ENCODE data around the gene FBXO27.
"Not testable (repeated sequence)": the region's sequence is repeated elsewhere in the genome, so short reads cannot be mapped to it uniquely, and the experiment has no call there.

FBXO27 gene

DNA sequence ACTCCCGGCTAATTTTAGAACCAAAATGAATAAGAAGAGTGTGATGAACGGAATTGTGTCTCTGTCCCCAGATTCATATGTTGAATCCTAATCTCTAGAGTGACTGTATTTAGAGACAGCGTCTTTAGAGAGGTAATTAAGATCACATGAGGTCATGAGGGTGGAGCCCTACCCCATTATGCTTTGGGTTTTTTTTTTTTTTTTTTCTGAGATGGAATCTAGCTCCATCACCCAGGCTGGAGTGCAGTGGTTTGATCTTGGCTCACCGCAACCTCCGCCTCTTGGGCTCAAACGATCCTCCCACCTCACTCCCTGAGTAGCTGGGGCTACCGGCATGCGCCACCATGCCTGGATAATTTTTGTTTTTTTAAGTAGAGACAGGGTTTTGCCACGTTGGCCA is 27.9 kb downstream of the FBXO27 start:
- H3K27me3 Mint-ChIP-seq (ENCODE audit: low read depth) = peaks cover 3% of the 10 kb centered on the region
- H3K27ac Mint-ChIP-seq = no peak overlapping the region
- TF ChIP-seq, protein P1, sequence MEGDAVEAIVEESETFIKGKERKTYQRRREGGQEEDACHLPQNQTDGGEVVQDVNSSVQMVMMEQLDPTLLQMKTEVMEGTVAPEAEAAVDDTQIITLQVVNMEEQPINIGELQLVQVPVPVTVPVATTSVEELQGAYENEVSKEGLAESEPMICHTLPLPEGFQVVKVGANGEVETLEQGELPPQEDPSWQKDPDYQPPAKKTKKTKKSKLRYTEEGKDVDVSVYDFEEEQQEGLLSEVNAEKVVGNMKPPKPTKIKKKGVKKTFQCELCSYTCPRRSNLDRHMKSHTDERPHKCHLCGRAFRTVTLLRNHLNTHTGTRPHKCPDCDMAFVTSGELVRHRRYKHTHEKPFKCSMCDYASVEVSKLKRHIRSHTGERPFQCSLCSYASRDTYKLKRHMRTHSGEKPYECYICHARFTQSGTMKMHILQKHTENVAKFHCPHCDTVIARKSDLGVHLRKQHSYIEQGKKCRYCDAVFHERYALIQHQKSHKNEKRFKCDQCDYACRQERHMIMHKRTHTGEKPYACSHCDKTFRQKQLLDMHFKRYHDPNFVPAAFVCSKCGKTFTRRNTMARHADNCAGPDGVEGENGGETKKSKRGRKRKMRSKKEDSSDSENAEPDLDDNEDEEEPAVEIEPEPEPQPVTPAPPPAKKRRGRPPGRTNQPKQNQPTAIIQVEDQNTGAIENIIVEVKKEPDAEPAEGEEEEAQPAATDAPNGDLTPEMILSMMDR (IDR thresholded peaks at IDR 0.05; ENCODE audit: unreplicated experiment in 3 of 3) = no peak
- peaks cover 4% of the 10 kb centered on the region for H3K9me3 Mint-ChIP-seq
- H3K4me1 Mint-ChIP-seq = peaks cover 6% of the 10 kb centered on the region
- H3K4me3 Mint-ChIP-seq = no peak overlapping the region
- H3K36me3 Mint-ChIP-seq (ENCODE audit: low read depth) = no peaks in the 10 kb centered on the region

DNA sequence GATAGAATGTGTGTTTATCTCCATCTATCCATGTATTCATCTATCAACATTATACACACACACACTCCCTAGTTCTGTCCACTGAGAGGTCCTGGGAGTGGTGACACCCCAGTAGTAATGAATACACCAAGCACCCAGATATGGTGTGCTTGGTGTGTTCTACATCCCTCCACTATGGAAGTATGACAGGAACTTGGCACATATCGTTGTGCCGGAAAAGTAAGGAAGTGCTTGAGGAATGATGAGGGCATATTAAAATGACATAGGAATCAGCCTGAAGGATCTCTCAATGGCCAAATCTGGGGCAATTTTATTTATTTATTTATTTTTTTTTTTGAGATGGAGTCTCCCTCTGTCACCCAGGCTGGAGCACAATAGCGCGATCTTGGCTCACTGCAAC is 28.6 kb downstream of the FBXO27 start:
- H3K4me1 Mint-ChIP-seq = peaks cover 6% of the 10 kb centered on the region
- H3K9me3 Mint-ChIP-seq = peaks cover 2% of the 10 kb centered on the region
- H3K4me3 Mint-ChIP-seq = no peak overlapping the region
- TF ChIP-seq, protein P1 (IDR thresholded peaks at IDR 0.05; ENCODE audit: unreplicated experiment in 3 of 3) = no peak
- H3K36me3 Mint-ChIP-seq (ENCODE audit: low read depth) = no peaks in the 10 kb centered on the region
- H3K27me3 Mint-ChIP-seq (ENCODE audit: low read depth) = peaks cover 3% of the 10 kb centered on the region
- H3K27ac Mint-ChIP-seq = peak overlapping the region in 1 of 3 experiments; percentile 72

DNA sequence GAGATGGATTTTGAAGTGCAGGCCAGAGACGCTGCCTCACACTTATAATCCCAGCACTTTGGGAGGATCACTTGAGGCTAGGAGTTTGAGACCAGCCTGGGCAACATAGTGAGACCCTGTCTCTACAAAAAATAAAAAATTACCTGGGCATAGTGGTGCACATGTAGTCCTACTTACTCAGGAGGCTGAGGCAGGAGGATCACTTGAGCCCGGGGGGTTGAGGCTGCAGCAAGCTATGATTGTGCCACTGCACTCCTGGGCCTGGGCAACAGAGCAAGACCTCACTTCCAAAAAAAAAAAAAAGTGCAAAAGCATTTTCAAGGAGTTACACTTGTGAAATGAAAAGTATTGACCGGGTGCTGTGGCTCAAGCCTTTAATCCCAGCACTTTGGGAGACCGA is 29.2 kb downstream of the FBXO27 start:
- TF ChIP-seq, protein P1 (IDR thresholded peaks at IDR 0.05; ENCODE audit: unreplicated experiment in 3 of 3) = no peak
- Mint-ChIP-seq H3K9me3 (no peaks in the 10 kb centered on the region), H3K4me1 (peaks cover 6% of the 10 kb centered on the region), H3K27me3 (ENCODE audit: low read depth) (no peaks in the 10 kb centered on the region), H3K27ac (no peak overlapping the region), H3K4me3 (no peak overlapping the region), H3K36me3 (ENCODE audit: low read depth) (no peaks in the 10 kb centered on the region)

DNA sequence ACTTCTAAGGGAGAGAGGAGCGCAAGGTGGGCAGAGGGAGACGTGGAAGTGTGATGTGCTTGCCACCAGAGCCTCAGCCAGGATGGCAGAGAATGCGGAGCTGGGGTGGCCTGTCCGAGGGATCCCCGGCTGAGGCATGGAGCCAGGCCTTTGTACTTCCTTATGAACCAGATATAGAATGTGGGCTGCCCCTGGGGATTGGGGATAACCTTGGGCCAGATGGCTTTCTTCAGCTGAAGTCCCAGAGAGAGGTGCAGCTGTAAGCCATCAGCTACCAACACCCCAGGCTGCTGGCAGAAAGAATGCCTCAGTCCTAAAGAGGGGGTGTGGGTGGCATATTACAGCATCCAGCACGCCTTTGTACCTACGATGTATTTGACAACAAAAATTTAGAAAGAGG is 31.3 kb downstream of the FBXO27 start:
- no peaks in the 10 kb centered on the region for H3K27me3 Mint-ChIP-seq (ENCODE audit: low read depth)

DNA sequence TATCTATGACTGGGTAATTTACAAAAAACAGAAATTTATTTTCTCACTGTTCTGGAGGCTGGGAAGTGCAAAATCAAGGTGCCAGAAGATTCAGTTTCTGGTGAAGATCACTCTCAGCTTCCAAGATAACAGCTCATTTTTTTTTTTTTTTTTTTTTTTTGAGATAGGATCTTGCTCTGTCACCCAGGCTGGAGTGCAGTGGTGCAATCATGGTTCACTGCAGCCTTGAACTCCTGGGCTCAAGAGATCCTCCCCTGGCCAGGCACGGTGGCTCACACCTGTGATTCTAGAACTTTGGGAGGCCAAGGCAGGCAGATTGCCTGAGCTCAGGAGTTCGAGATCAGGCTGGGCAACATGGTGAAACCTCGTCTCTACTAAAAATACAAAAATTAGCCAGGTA is 34.8 kb downstream of the FBXO27 start:
- H3K27ac Mint-ChIP-seq; H3K4me1 Mint-ChIP-seq; H3K27me3 Mint-ChIP-seq (ENCODE audit: low read depth); H3K4me3 Mint-ChIP-seq; H3K36me3 Mint-ChIP-seq (ENCODE audit: low read depth); H3K9me3 Mint-ChIP-seq: not testable (repeated sequence)

More for the DNA sequence above, 31.3 kb downstream of the FBXO27 start:
- no peaks in the 10 kb centered on the region for H3K36me3 Mint-ChIP-seq (ENCODE audit: low read depth)
- no peak overlapping the region for H3K27ac Mint-ChIP-seq
- TF ChIP-seq, protein P1 (IDR thresholded peaks at IDR 0.05; ENCODE audit: unreplicated experiment in 3 of 3) = no peak
- no peak overlapping the region for H3K4me3 Mint-ChIP-seq
- peaks cover 6% of the 10 kb centered on the region for H3K4me1 Mint-ChIP-seq
- H3K9me3 Mint-ChIP-seq = no peaks in the 10 kb centered on the region

DNA sequence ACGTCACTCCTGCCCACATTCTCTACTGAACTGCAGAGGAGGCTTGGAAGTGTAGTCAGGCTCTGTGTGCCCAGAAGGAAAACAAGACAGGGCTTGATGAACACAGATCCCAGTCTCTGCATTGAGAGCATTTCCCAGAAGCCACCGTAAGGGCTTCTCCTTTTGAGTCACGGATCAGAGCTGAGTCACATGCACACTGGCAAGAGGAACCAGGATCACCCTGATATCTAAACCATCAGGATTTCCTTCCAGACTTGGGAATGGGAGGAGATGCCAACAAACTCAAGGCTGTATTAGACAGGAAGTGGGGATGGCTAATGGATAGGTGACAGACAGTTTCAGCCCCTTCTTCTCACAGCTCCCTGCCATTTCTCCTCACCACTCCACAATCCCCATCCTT is 39.1 kb downstream of the FBXO27 start:
- no peak overlapping the region for H3K27ac Mint-ChIP-seq
- H3K4me1 Mint-ChIP-seq = peaks cover 22% of the 10 kb centered on the region
- TF ChIP-seq, protein P1 (IDR thresholded peaks at IDR 0.05; ENCODE audit: unreplicated experiment in 3 of 3) = no peak
- H3K27me3 Mint-ChIP-seq (ENCODE audit: low read depth) = peaks cover 7% of the 10 kb centered on the region
- no peak overlapping the region for H3K4me3 Mint-ChIP-seq
- no peaks in the 10 kb centered on the region for H3K36me3 Mint-ChIP-seq (ENCODE audit: low read depth)
- H3K9me3 Mint-ChIP-seq = no peaks in the 10 kb centered on the region

Measured in nephron (organoid).